A549 (cell line): ENCODE measurements around the gene NCAPD3. TPM values are rescaled to one million over a fixed set of nuclear protein-coding genes. Genes with fewer than 3 reads are reported as not detected.

Experiments used
- ATAC-seq, 2 experiments: fragments of 200-7000 bp in 1 of 2; fragments of >200 bp in 1 of 2; cut with Nextera tagmentation in 1 of 2; cut with Tn5 transposase in 1 of 2; 3 replicates each; pipeline versions ENCODE4 v1.8.0 to v1.9.1; 2018 to 2020; ENCODE audit warnings: mild to moderate bottlenecking in 1 of 2, moderate library complexity in 1 of 2
- CTCF ChIA-PET: fragments of 300-600 bp; sonication (Branson Sonifier 250); formaldehyde crosslinking; extraction: SDS; loops from one replicate; lab custom pipeline; 2021; ENCODE audit warnings: antibody characterized with exemption, inconsistent platforms; lab: Yijun Ruan, JAX
- POLR2A ChIA-PET: fragments of 350-600 bp; formaldehyde crosslinking; extraction: SDS; loops from one replicate; lab custom pipeline; 2021; ENCODE audit warnings: antibody characterized with exemption, inconsistent platforms; lab: Yijun Ruan, JAX
- DNase-seq, 2 experiments: peaks; one replicate each; pipeline versions ENCODE4 v3.0.0 to v3.0.0-alpha.2; 2011 to 2016; ENCODE audit warnings: low read depth in 1 of 2, low spot score in 1 of 2
- FAIRE-seq: peaks from 2 replicates; lab custom pipeline; 2011; peaks lifted over from hg19 to GRCh38; lab: Jason Lieb, UNC
- H3K27ac ChIP-seq, 2 experiments: fragments of >200 bp; sonication (Bioruptor Twin); formaldehyde crosslinking; 3 replicates each; pipeline ENCODE4 v1.5.1; 2016 to 2017
- H3K4me1 ChIP-seq: fragments of >200 bp; sonication (Bioruptor Twin); formaldehyde crosslinking; 3 replicates; pipeline ENCODE4 v1.6.1; 2016
- H3K4me2 ChIP-seq: fragments of >200 bp; sonication (Bioruptor Twin); formaldehyde crosslinking; 3 replicates; pipeline ENCODE4 v1.6.1; 2016
- H3K4me3 ChIP-seq: fragments of >200 bp; sonication (Bioruptor Twin); formaldehyde crosslinking; 3 replicates; pipeline ENCODE4 v1.5.1; 2016
- H3K9me3 ChIP-seq: fragments of >200 bp; sonication (Bioruptor Twin); formaldehyde crosslinking; 3 replicates; pipeline ENCODE4 v1.6.1; 2016
- CBX2 ChIP-seq: fragments of 200-600 bp; sonication (generic); IDR thresholded peaks from 2 replicates; pipeline ENCODE4 v1.6.1; 2016; ENCODE audit warnings: low read depth, mild to moderate bottlenecking, borderline replicate concordance
- EHF ChIP-seq: fragments of 250-450 bp; sonication (Bioruptor Pico); IDR thresholded peaks from 2 replicates; pipeline ENCODE4 v1.5.0; 2020; ENCODE audit warnings: mild to moderate bottlenecking
- EHMT2 ChIP-seq: fragments of 200-600 bp; sonication (generic); IDR thresholded peaks from 2 replicates; pipeline ENCODE4 v1.6.1; 2016; ENCODE audit warnings: antibody characterized with exemption, low read depth, mild to moderate bottlenecking, moderate library complexity
- ESRRA ChIP-seq: fragments of 150-350 bp; IDR thresholded peaks from 2 replicates; pipeline ENCODE4 v1.6.1; 2014; ENCODE audit warnings: mild to moderate bottlenecking, low read length, borderline replicate concordance
- HDAC2 ChIP-seq: fragments of 200-600 bp; sonication (generic); IDR thresholded peaks from 2 replicates; pipeline ENCODE4 v1.6.1; 2016
- KDM1A ChIP-seq: fragments of 200-600 bp; sonication (generic); IDR thresholded peaks from 2 replicates; pipeline ENCODE4 v1.6.1; 2016; ENCODE audit warnings: low read depth, mild to moderate bottlenecking
- MYC ChIP-seq: IDR thresholded peaks from 2 replicates; pipeline ENCODE4 v1.6.1; 2012; ENCODE audit warnings: mild to moderate bottlenecking, inconsistent platforms, low read length, improper control_type of control experiment, borderline replicate concordance
- POLR2AphosphoS2 ChIP-seq: conservative IDR thresholded peaks from 2 replicates; pipeline ENCODE4 v1.6.1; 2012; ENCODE audit warnings: low read length, improper control_type of control experiment, inconsistent platforms
- RCOR1 ChIP-seq: fragments of 150-350 bp; IDR thresholded peaks from 2 replicates; pipeline ENCODE4 v1.6.1; 2014; ENCODE audit warnings: antibody characterized with exemption, low read length, low read depth
- TFCP2L1 ChIP-seq: fragments of 250-450 bp; sonication (Bioruptor Pico); IDR thresholded peaks from 2 replicates; pipeline ENCODE4 v1.5.0; 2021; ENCODE audit warnings: mild to moderate bottlenecking
- WGBS: methylation state at CpG from one replicate; pipeline ENCODE4 v1.1.6; 2017; ENCODE audit errors: missing lambda C conversion rate; 5-methylcytosine and 5-hydroxymethylcytosine counted together
- polyA plus RNA-seq, 4 experiments: library from polyadenylated mRNA; depleted of rRNA in 3 of 4; stranded (reverse); fragments of >200 nt; fragmentation: RNase III in 1 of 4; extraction: RNeasy Plus Mini Kit Qiagen cat#74134 plus additional on column Dnase treatment in 1 of 4; gene quantifications; 2 replicates in 3 of 4; 3 replicates in 1 of 4; pipeline ENCODE4 v1.2.3, GENCODE V29; 2011 to 2017
- TF ChIP-seq, protein P1 (sequence below): fragments of >200 bp; sonication (Bioruptor Twin); formaldehyde crosslinking; IDR thresholded peaks from 3 replicates; pipeline ENCODE4 v1.6.1; 2016
- TF ChIP-seq, protein P2 (sequence below): fragments of 150-350 bp; IDR thresholded peaks from 2 replicates; pipeline ENCODE4 v1.6.1; 2014; ENCODE audit warnings: low read depth, mild to moderate bottlenecking, low read length
- TF ChIP-seq, protein P3 (sequence below): fragments of >200 bp; sonication (Bioruptor Twin); formaldehyde crosslinking; IDR thresholded peaks from 2 replicates; pipeline ENCODE4 v1.6.1; 2016
- TF ChIP-seq, protein P4 (sequence below): fragments of 200-600 bp; sonication (generic); IDR thresholded peaks from 2 replicates; pipeline ENCODE4 v1.6.1; 2016; ENCODE audit warnings: antibody characterized with exemption, mild to moderate bottlenecking, moderate library complexity
- TF ChIP-seq, protein P5 (sequence below): fragments of 250-450 bp; sonication (Bioruptor Pico); IDR thresholded peaks from 2 replicates; pipeline ENCODE4 v1.5.0; 2020; ENCODE audit warnings: low read depth, mild to moderate bottlenecking, moderate library complexity
- TF ChIP-seq, protein P6 (sequence below): fragments of >200 bp; sonication (Bioruptor Twin); formaldehyde crosslinking; IDR thresholded peaks from 3 replicates; pipeline ENCODE4 v1.5.1; 2016
- TF ChIP-seq, protein P7 (sequence below): IDR thresholded peaks from 2 replicates; pipeline ENCODE4 v1.6.1; 2012; ENCODE audit warnings: low read depth, borderline replicate concordance

The NCAPD3 gene
- polyA plus RNA-seq, 2 of the 4 experiments (the other 2 are of a cell fraction), result 26.6 to 36.0 TPM

DNA sequence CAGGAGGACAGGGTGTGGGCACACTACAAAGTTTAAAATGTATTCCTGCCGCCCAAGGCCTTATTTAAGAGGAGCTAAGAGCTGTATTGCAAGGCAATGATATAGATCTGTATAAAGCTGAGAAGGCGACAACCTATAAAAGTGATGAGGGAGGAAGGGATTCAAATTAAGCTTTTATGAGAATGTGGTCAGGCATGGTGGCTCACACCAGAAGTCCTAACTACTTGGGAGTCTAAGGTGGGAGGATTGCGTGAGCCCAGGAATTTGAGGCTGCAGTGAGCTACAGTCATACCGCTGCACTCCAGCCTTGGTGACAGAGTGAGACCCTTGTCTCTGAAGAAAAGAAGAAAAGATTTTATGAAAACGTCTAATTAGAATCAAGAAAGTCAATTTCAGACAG is 42.7 kb upstream of the NCAPD3 start:
- CTCF ChIA-PET, result no interaction called here
- ATAC-seq (no peak), DNase-seq (no peak), FAIRE-seq (no peak)
- POLR2A ChIA-PET, result no interaction called here
- no peak overlapping the region for H3K4me2 ChIP-seq
- H3K4me3 ChIP-seq, result no peak overlapping the region
- TF ChIP-seq, protein P1, sequence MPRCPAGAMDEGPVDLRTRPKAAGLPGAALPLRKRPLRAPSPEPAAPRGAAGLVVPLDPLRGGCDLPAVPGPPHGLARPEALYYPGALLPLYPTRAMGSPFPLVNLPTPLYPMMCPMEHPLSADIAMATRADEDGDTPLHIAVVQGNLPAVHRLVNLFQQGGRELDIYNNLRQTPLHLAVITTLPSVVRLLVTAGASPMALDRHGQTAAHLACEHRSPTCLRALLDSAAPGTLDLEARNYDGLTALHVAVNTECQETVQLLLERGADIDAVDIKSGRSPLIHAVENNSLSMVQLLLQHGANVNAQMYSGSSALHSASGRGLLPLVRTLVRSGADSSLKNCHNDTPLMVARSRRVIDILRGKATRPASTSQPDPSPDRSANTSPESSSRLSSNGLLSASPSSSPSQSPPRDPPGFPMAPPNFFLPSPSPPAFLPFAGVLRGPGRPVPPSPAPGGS, result no peak
- TF ChIP-seq, protein P2, sequence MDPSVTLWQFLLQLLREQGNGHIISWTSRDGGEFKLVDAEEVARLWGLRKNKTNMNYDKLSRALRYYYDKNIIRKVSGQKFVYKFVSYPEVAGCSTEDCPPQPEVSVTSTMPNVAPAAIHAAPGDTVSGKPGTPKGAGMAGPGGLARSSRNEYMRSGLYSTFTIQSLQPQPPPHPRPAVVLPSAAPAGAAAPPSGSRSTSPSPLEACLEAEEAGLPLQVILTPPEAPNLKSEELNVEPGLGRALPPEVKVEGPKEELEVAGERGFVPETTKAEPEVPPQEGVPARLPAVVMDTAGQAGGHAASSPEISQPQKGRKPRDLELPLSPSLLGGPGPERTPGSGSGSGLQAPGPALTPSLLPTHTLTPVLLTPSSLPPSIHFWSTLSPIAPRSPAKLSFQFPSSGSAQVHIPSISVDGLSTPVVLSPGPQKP, result no peak
- no peak overlapping the region for H3K27ac ChIP-seq
- no peaks in the 10 kb centered on the region for H3K4me1 ChIP-seq
- H3K9me3 ChIP-seq, result no peaks in the 10 kb centered on the region
- WGBS, result 76% methylated on average over 5 of the region's 5 CpGs

DNA sequence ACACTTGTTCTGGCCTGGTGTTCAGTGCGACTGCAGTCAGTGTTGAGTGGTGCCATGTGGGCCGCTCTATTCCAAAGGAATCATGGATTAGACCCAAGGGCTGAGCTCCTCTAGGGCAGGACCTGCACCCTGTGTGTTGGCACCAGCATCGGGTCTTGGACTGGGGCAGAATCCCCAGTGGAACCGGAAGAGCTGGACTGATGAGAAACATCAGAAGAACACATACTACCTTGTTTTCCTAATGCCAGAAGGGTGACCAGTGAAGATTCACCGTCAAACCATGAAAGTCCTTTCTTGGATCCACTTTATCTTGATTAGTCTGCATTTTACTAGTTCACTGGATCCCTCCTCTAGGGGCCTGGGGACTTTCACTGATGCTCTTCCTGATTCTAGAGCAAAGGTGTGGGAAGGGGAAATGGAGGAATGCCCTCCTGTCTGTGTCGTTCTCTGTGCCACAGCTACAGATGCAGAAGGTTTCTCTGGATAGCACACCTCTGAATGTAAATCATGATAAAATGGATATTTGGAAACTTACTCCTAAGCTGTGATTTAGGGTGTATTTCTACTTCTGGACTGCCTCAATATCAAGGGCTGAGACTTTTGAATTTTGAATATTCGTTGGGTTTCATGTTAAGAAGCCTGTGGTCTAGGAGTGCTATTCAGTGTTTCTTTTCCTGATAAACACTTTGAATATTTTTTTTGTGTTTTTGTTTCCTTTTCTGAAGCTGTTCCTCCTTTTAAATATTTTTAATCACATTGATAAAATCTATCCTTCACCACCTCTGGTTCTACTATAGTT is 41.4 kb upstream of the NCAPD3 start:
- ATAC-seq (no peak), DNase-seq (no peak), FAIRE-seq (no peak)
- Histone ChIP-seq H3K4me2 (no peak overlapping the region), H3K4me3 (no peak overlapping the region), H3K4me1 (no peaks in the 10 kb centered on the region), H3K9me3 (no peaks in the 10 kb centered on the region), H3K27ac (no peak overlapping the region)
- CTCF ChIA-PET, result no interaction called here
- TF ChIP-seq, protein P3, sequence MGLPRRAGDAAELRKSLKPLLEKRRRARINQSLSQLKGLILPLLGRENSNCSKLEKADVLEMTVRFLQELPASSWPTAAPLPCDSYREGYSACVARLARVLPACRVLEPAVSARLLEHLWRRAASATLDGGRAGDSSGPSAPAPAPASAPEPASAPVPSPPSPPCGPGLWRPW, result no peak
- TF ChIP-seq CBX2 (no peak), RCOR1 (no peak), MYC (no peak), ESRRA (no peak), TFCP2L1 (CRISPR knock-in tag) (no peak), POLR2AphosphoS2 (no peak), EHMT2 (no peak), HDAC2 (no peak), EHF (CRISPR knock-in tag) (no peak), KDM1A (no peak)
- TF ChIP-seq, protein P4, sequence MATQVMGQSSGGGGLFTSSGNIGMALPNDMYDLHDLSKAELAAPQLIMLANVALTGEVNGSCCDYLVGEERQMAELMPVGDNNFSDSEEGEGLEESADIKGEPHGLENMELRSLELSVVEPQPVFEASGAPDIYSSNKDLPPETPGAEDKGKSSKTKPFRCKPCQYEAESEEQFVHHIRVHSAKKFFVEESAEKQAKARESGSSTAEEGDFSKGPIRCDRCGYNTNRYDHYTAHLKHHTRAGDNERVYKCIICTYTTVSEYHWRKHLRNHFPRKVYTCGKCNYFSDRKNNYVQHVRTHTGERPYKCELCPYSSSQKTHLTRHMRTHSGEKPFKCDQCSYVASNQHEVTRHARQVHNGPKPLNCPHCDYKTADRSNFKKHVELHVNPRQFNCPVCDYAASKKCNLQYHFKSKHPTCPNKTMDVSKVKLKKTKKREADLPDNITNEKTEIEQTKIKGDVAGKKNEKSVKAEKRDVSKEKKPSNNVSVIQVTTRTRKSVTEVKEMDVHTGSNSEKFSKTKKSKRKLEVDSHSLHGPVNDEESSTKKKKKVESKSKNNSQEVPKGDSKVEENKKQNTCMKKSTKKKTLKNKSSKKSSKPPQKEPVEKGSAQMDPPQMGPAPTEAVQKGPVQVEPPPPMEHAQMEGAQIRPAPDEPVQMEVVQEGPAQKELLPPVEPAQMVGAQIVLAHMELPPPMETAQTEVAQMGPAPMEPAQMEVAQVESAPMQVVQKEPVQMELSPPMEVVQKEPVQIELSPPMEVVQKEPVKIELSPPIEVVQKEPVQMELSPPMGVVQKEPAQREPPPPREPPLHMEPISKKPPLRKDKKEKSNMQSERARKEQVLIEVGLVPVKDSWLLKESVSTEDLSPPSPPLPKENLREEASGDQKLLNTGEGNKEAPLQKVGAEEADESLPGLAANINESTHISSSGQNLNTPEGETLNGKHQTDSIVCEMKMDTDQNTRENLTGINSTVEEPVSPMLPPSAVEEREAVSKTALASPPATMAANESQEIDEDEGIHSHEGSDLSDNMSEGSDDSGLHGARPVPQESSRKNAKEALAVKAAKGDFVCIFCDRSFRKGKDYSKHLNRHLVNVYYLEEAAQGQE, result no peak
- TF ChIP-seq, protein P5, sequence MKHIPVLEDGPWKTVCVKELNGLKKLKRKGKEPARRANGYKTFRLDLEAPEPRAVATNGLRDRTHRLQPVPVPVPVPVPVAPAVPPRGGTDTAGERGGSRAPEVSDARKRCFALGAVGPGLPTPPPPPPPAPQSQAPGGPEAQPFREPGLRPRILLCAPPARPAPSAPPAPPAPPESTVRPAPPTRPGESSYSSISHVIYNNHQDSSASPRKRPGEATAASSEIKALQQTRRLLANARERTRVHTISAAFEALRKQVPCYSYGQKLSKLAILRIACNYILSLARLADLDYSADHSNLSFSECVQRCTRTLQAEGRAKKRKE (CRISPR knock-in tag), result no peak
- TF ChIP-seq, protein P6, sequence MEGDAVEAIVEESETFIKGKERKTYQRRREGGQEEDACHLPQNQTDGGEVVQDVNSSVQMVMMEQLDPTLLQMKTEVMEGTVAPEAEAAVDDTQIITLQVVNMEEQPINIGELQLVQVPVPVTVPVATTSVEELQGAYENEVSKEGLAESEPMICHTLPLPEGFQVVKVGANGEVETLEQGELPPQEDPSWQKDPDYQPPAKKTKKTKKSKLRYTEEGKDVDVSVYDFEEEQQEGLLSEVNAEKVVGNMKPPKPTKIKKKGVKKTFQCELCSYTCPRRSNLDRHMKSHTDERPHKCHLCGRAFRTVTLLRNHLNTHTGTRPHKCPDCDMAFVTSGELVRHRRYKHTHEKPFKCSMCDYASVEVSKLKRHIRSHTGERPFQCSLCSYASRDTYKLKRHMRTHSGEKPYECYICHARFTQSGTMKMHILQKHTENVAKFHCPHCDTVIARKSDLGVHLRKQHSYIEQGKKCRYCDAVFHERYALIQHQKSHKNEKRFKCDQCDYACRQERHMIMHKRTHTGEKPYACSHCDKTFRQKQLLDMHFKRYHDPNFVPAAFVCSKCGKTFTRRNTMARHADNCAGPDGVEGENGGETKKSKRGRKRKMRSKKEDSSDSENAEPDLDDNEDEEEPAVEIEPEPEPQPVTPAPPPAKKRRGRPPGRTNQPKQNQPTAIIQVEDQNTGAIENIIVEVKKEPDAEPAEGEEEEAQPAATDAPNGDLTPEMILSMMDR, result no peak
- TF ChIP-seq, protein P7, sequence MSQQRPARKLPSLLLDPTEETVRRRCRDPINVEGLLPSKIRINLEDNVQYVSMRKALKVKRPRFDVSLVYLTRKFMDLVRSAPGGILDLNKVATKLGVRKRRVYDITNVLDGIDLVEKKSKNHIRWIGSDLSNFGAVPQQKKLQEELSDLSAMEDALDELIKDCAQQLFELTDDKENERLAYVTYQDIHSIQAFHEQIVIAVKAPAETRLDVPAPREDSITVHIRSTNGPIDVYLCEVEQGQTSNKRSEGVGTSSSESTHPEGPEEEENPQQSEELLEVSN, result no peak
- POLR2A ChIA-PET, result no interaction called here
- 81% methylated on average over 5 of the region's 7 CpGs for WGBS
